CD14-positive monocyte (primary cell): ENCODE measurements around the gene TSC22D3. TPM values are rescaled to one million over a fixed set of nuclear protein-coding genes. Genes with fewer than 3 reads are reported as not detected.
A peak's percentile ranks its signal among the peaks of the same experiment; 100 is the strongest.

ENCODE experiments used
- DNase-seq, 3 donors: peaks; one replicate each; pipeline ENCODE4 v3.0.0-alpha.2; 2011 to 2022
- H2AFZ ChIP-seq: 2 replicates; pipeline ENCODE4 v1.6.0; 2012; ENCODE audit warnings: mild to moderate bottlenecking, low read depth, low read length, inconsistent platforms; ENCODE audit not compliant: insufficient read depth, poor library complexity, severe bottlenecking
- H3K27ac ChIP-seq, 2 donors: 1 replicate in 1 of 2; 2 replicates in 1 of 2; pipeline ENCODE4 v1.5.1; 2012 to 2013; ENCODE audit warnings: low read length in 2 of 2, control low read depth in 1 of 2, inconsistent platforms in 1 of 2, low read depth in 1 of 2, mild to moderate bottlenecking in 1 of 2
- H3K27me3 ChIP-seq, 2 donors: one replicate each; pipeline versions ENCODE4 v1.6.0 to v1.6.1; 2011 to 2013; ENCODE audit warnings: low read length in 2 of 2; ENCODE audit not compliant: control insufficient read depth in 2 of 2, insufficient read depth in 2 of 2
- H3K36me3 ChIP-seq, 2 donors: replicated peaks in 1 of 2; 1 replicate in 1 of 2; 2 replicates in 1 of 2; pipeline versions ENCODE4 v1.5.1 to v1.6.1; 2012 to 2013; ENCODE audit warnings: low read length in 2 of 2, control low read depth in 1 of 2, inconsistent platforms in 1 of 2, mild to moderate bottlenecking in 1 of 2; ENCODE audit not compliant: insufficient read depth in 2 of 2, control insufficient read depth in 1 of 2
- H3K4me1 ChIP-seq, 2 donors: 1 replicate in 1 of 2; 2 replicates in 1 of 2; pipeline versions ENCODE4 v1.5.1 to v1.6.1; 2012 to 2013; ENCODE audit warnings: low read length in 2 of 2, control low read depth in 1 of 2, inconsistent platforms in 1 of 2, mild to moderate bottlenecking in 1 of 2, moderate library complexity in 1 of 2; ENCODE audit not compliant: insufficient read depth in 2 of 2, control insufficient read depth in 1 of 2
- H3K4me2 ChIP-seq: replicated peaks from 2 replicates; pipeline ENCODE3; 2012; ENCODE audit warnings: low read length, moderate library complexity, mild to moderate bottlenecking; ENCODE audit not compliant: poor library complexity, severe bottlenecking; ENCODE audit errors: extremely low read depth
- H3K4me3 ChIP-seq, 3 experiments: fragments of 200-600 bp in 1 of 3; sonication (generic) in 1 of 3; replicated peaks in 1 of 3; 1 replicate in 2 of 3; 2 replicates in 1 of 3; pipeline ENCODE4 v1.5.1; 2011 to 2013; ENCODE audit warnings: low read length in 3 of 3, mild to moderate bottlenecking in 3 of 3, control low read depth in 2 of 3, low read depth in 2 of 3, inconsistent platforms in 1 of 3, moderate library complexity in 1 of 3
- H3K79me2 ChIP-seq: 2 replicates; pipeline ENCODE4 v1.6.0; 2012; ENCODE audit warnings: mild to moderate bottlenecking, control low read depth, inconsistent platforms, low read length, moderate library complexity; ENCODE audit not compliant: insufficient read depth
- H3K9ac ChIP-seq: 2 replicates; pipeline ENCODE4 v1.6.0; 2017; ENCODE audit warnings: low read length, mild to moderate bottlenecking; ENCODE audit not compliant: insufficient read depth, poor library complexity, severe bottlenecking
- H3K9me3 ChIP-seq, 2 donors: replicated peaks in 1 of 2; 1 replicate in 1 of 2; 2 replicates in 1 of 2; pipeline versions ENCODE4 v1.5.1 to v1.6.1; 2012 to 2013; ENCODE audit warnings: low read length in 2 of 2, control low read depth in 1 of 2; ENCODE audit not compliant: control insufficient read depth in 1 of 2, insufficient read depth in 1 of 2
- H4K20me1 ChIP-seq: 2 replicates; pipeline ENCODE4 v1.6.0; 2012; ENCODE audit warnings: mild to moderate bottlenecking, low read length, control low read depth, moderate library complexity; ENCODE audit not compliant: insufficient read depth
- H3K27ac Mint-ChIP-seq, 7 donors: one replicate each; pipeline ENCODE4 v1.8.0; 2020; ENCODE audit warnings: mild to moderate bottlenecking in 7 of 7, mixed read lengths in 7 of 7, moderate library complexity in 6 of 7, inconsistent platforms in 2 of 7
- H3K27me3 Mint-ChIP-seq, 3 donors: one replicate each; pipeline ENCODE4 v1.8.0; 2021 to 2022; ENCODE audit warnings: low read depth in 3 of 3, mild to moderate bottlenecking in 3 of 3, mixed read lengths in 3 of 3, moderate library complexity in 3 of 3, inconsistent platforms in 1 of 3
- H3K36me3 Mint-ChIP-seq, 2 donors: one replicate each; pipeline ENCODE4 v1.8.0; 2020; ENCODE audit warnings: mixed read lengths in 2 of 2, inconsistent platforms in 1 of 2, mild to moderate bottlenecking in 1 of 2
- H3K4me1 Mint-ChIP-seq: one replicate; pipeline ENCODE4 v1.8.0; 2020; ENCODE audit warnings: mild to moderate bottlenecking, mixed read lengths
- H3K4me3 Mint-ChIP-seq, 2 donors: one replicate each; pipeline ENCODE4 v1.8.0; 2020; ENCODE audit warnings: mild to moderate bottlenecking in 2 of 2, mixed read lengths in 2 of 2, moderate library complexity in 1 of 2
- H3K9me3 Mint-ChIP-seq, 7 donors: one replicate each; pipeline ENCODE4 v1.8.0; 2020 to 2022; ENCODE audit warnings: mixed read lengths in 7 of 7, mild to moderate bottlenecking in 6 of 7, moderate library complexity in 6 of 7, inconsistent platforms in 2 of 7
- WGBS: methylation state at CpG from one replicate; pipeline ENCODE4 v1.1.5; 2013; ENCODE audit warnings: missing lambda C conversion rate; ENCODE audit not compliant: insufficient coverage; 5-methylcytosine and 5-hydroxymethylcytosine counted together
- intact Hi-C, 2 donors: fragments of 100-400 bp; cut with micrococcal nuclease; formaldehyde crosslinking; loops; one replicate each; pipeline versions ENCODE4 v1.15.0 to v1.15.1; 2023
- polyA plus RNA-seq, 3 donors: library from polyadenylated mRNA; depleted of rRNA in 1 of 3; unstranded in 2 of 3; stranded (reverse) in 1 of 3; fragments of 300-500 nt in 2 of 3; fragments of >200 nt in 1 of 3; fragmentation: Illumina TruSeq in 2 of 3; gene quantifications; 1 replicate in 2 of 3; 2 replicates in 1 of 3; pipeline ENCODE4 v1.2.3, GENCODE V29; 2012 to 2021
- TF ChIP-seq, protein P1 (sequence below): fragments of 200-600 bp; IDR thresholded peaks from one replicate; pipeline ENCODE4 v1.8.0; 2022; ENCODE audit warnings: antibody characterized with exemption, mild to moderate bottlenecking

Gene TSC22D3
- polyA plus RNA-seq, 3 donors, result 171 to 1,562 (median 326) TPM

DNA sequence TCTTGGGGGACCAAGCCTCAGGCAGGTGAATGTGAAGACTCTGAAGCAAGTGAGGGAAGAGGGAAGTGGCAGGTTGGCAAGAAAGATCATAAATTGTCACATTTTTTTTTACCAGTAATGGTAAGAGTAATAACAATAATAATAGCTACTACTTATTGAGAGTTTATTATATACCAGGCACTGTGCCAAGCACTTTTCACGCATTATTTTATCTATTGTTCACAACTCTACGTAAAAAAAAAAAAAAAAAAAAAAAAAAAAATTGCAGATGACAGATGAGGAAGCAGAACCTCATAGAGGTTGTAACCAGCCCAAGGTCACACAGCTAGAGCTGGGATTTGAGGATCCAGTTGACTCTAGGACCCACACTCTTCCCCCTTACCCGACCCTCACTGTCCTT lies 40.9 kb downstream of the TSC22D3 start:
- Histone ChIP-seq H3K36me3 (no peaks in the 10 kb centered on the region), H3K27me3 (no peaks in the 10 kb centered on the region), H3K79me2 (no peaks in the 10 kb centered on the region), H3K9me3 (no peaks in the 10 kb centered on the region), H3K27ac (no peak overlapping the region), H3K4me1 (peaks cover 11% of the 10 kb centered on the region in 2 donors), H3K4me3 (no peak overlapping the region), H4K20me1 (no peaks in the 10 kb centered on the region), H2AFZ (no peak overlapping the region), H3K4me2 (no peak overlapping the region), H3K9ac (no peak overlapping the region)
- no CpG with 5 or more reads among the region's 3 CpGs for WGBS
- H3K4me3 Mint-ChIP-seq, result no peak overlapping the region
- TF ChIP-seq, protein P1, sequence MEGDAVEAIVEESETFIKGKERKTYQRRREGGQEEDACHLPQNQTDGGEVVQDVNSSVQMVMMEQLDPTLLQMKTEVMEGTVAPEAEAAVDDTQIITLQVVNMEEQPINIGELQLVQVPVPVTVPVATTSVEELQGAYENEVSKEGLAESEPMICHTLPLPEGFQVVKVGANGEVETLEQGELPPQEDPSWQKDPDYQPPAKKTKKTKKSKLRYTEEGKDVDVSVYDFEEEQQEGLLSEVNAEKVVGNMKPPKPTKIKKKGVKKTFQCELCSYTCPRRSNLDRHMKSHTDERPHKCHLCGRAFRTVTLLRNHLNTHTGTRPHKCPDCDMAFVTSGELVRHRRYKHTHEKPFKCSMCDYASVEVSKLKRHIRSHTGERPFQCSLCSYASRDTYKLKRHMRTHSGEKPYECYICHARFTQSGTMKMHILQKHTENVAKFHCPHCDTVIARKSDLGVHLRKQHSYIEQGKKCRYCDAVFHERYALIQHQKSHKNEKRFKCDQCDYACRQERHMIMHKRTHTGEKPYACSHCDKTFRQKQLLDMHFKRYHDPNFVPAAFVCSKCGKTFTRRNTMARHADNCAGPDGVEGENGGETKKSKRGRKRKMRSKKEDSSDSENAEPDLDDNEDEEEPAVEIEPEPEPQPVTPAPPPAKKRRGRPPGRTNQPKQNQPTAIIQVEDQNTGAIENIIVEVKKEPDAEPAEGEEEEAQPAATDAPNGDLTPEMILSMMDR, result no peak
- no peaks in the 10 kb centered on the region for H3K9me3 Mint-ChIP-seq
- no peak overlapping the region for H3K27ac Mint-ChIP-seq
- peaks cover 11% of the 10 kb centered on the region for H3K4me1 Mint-ChIP-seq
- peaks cover 0 to 2% (median 1%) of the 10 kb centered on the region in 3 donors for H3K27me3 Mint-ChIP-seq
- no peaks in the 10 kb centered on the region for H3K36me3 Mint-ChIP-seq
- DNase-seq, result no peak
- intact Hi-C loops, result no loop called here

DNA sequence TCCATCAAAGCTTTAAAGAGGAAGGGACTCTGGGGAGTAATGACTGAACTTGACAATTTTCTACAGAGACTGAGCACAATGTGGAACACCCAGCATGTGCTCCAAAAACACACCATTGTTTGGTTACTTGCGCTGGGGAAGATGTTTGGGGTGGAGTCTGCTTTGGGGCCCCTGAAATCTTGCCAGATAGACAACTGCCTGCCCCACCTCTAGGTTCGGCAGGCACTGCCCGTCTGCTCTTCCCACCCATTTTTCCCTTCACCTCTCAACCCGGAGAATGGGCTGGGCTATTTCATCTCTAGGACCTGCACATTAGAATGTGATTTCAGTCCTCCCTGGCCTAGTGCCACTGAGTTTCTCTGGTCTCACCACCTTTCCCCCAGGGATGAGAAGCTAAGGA lies 41.9 kb downstream of the TSC22D3 start:
- peak overlapping the region in 2 of 7 donors; percentile 37 to 59 for H3K27ac Mint-ChIP-seq
- H3K4me1 Mint-ChIP-seq, result peaks cover 11% of the 10 kb centered on the region
- no peak overlapping the region for H2AFZ ChIP-seq
- H3K9me3 Mint-ChIP-seq, result no peaks in the 10 kb centered on the region
- peaks cover 0 to 2% (median 1%) of the 10 kb centered on the region in 3 donors for H3K27me3 Mint-ChIP-seq
- no peaks in the 10 kb centered on the region for H3K79me2 ChIP-seq
- H3K4me1 ChIP-seq, result peaks cover 11% of the 10 kb centered on the region in 2 donors
- DNase-seq, result no peak
- H3K27me3 ChIP-seq, result no peaks in the 10 kb centered on the region
- H3K4me3 ChIP-seq, result no peak overlapping the region
- no peak overlapping the region for H3K4me3 Mint-ChIP-seq
- TF ChIP-seq, protein P1, result no peak
- no peaks in the 10 kb centered on the region for H3K9me3 ChIP-seq
- H3K4me2 ChIP-seq, result no peak overlapping the region
- no peaks in the 10 kb centered on the region for H3K36me3 ChIP-seq
- no peak overlapping the region for H3K27ac ChIP-seq
- no peaks in the 10 kb centered on the region for H4K20me1 ChIP-seq
- intact Hi-C loops, result no loop called here
- H3K9ac ChIP-seq, result no peak overlapping the region
- no CpG with 5 or more reads among the region's 4 CpGs for WGBS
- no peaks in the 10 kb centered on the region for H3K36me3 Mint-ChIP-seq
